K562 (cell line): ENCODE measurements around the gene NPAS3. TPM values are rescaled to one million over a fixed set of nuclear protein-coding genes. Genes with fewer than 3 reads are reported as not detected.

ENCODE experiments used
- ATAC-seq: fragments of 200-7000 bp; cut with Tn5 transposase; 3 replicates; pipeline ENCODE4 v1.9.1; 2020; ENCODE audit warnings: moderate library complexity
- BruUV-seq: library from RNA; stranded (reverse); fragments of 400-500 nt; replicated peaks from 2 replicates; lab custom pipeline; 2021; lab: Mats Ljungman, UMichigan
- CTCF ChIA-PET: fragments of 300-600 bp; formaldehyde crosslinking; extraction: SDS; loops from one replicate; lab custom pipeline; 2021; ENCODE audit warnings: low intra/inter-chr PET ratio; lab: Yijun Ruan, JAX
- POLR2A ChIA-PET: fragments of 300-600, 350-650 bp; sonication (Branson Sonifier 250); formaldehyde crosslinking; extraction: SDS; loops from one replicate; lab custom pipeline; 2021; ENCODE audit warnings: antibody characterized with exemption, inconsistent platforms; lab: Yijun Ruan, JAX
- DNase-seq, 4 experiments: peaks; one replicate each; pipeline versions ENCODE4 v3.0.0 to v3.0.0-alpha.2; 2011 to 2018; ENCODE audit warnings: low spot score in 3 of 4, mixed read lengths in 3 of 4; ENCODE audit errors: extremely low read depth in 1 of 4
- FAIRE-seq: peaks from 2 replicates; lab custom pipeline; 2011; peaks lifted over from hg19 to GRCh38; lab: Jason Lieb, UNC
- H2AFZ ChIP-seq: 2 replicates; pipeline ENCODE4 v1.6.0; 2011; ENCODE audit warnings: low read depth, low read length, control low read depth, inconsistent platforms
- H3K27ac ChIP-seq: fragments of 200-600 bp; 3 replicates; pipeline ENCODE4 v1.8.0; 2011; ENCODE audit warnings: low read depth, mild to moderate bottlenecking, control low read depth, inconsistent platforms, low read length, moderate library complexity, mixed read lengths; ENCODE audit errors: extremely low read depth
- H3K27me3 ChIP-seq, 2 experiments: fragments of 300-600 bp in 1 of 2; 2 replicates in 1 of 2; 3 replicates in 1 of 2; pipeline versions ENCODE4 v1.6.0 to v1.8.0; 2011; ENCODE audit warnings: inconsistent platforms in 2 of 2, low read length in 2 of 2, mild to moderate bottlenecking in 1 of 2, mixed read lengths in 1 of 2, moderate library complexity in 1 of 2; ENCODE audit not compliant: control insufficient read depth in 2 of 2, insufficient read depth in 2 of 2
- H3K36me3 ChIP-seq: fragments of 300-600 bp; 3 replicates; pipeline ENCODE4 v1.8.0; 2011; ENCODE audit warnings: mild to moderate bottlenecking, low read length, inconsistent platforms; ENCODE audit not compliant: control insufficient read depth, insufficient read depth
- H3K4me1 ChIP-seq, 2 experiments: fragments of 200-600 bp in 1 of 2; replicated peaks in 1 of 2; 2 replicates in 1 of 2; 3 replicates in 1 of 2; pipeline versions ENCODE4 v1.5.1 to v1.8.0; 2011; ENCODE audit warnings: inconsistent platforms in 2 of 2, low read length in 2 of 2, mild to moderate bottlenecking in 1 of 2, mixed read lengths in 1 of 2, moderate library complexity in 1 of 2; ENCODE audit not compliant: control insufficient read depth in 2 of 2, insufficient read depth in 2 of 2
- H3K4me2 ChIP-seq: 2 replicates; pipeline ENCODE4 v1.6.1; 2011; ENCODE audit warnings: low read length, control low read depth, inconsistent platforms, mixed read lengths; ENCODE audit not compliant: insufficient read depth
- H3K4me3 ChIP-seq: fragments of 200-600 bp; sonication (generic), shearing (Covaris generic); 2 replicates; pipeline ENCODE4 v1.5.1; 2016; ENCODE audit warnings: control low read depth, inconsistent platforms
- H3K79me2 ChIP-seq: fragments of 200-600 bp; 3 replicates; pipeline ENCODE4 v1.8.0; 2011; ENCODE audit warnings: low read length, inconsistent platforms; ENCODE audit not compliant: control insufficient read depth, insufficient read depth
- H3K9ac ChIP-seq, 2 experiments: 2 replicates each; pipeline versions ENCODE4 v1.6.0 to v1.6.1; 2011; ENCODE audit warnings: low read depth in 2 of 2, low read length in 2 of 2, control low read depth in 1 of 2, inconsistent platforms in 1 of 2, mild to moderate bottlenecking in 1 of 2, mixed read lengths in 1 of 2; ENCODE audit not compliant: insufficient read depth in 1 of 2
- H3K9me1 ChIP-seq: one replicate; pipeline ENCODE4 v1.6.0; 2011; ENCODE audit warnings: inconsistent platforms, mild to moderate bottlenecking, low read length, moderate library complexity; ENCODE audit not compliant: control insufficient read depth, insufficient read depth
- H3K9me3 ChIP-seq: replicated peaks from 2 replicates; pipeline ENCODE4 v1.5.1; 2011; ENCODE audit warnings: low read depth, low read length, inconsistent platforms; ENCODE audit not compliant: control insufficient read depth, insufficient read depth
- H4K20me1 ChIP-seq: replicated peaks from 2 replicates; pipeline ENCODE4 v1.6.1; 2011; ENCODE audit warnings: low read length, inconsistent platforms, mixed read lengths; ENCODE audit not compliant: control insufficient read depth, insufficient read depth
- ARID2 ChIP-seq: fragments of 450-650 bp; IDR thresholded peaks from 2 replicates; pipeline ENCODE4 v1.6.1; 2017; ENCODE audit warnings: antibody characterized with exemption, mild to moderate bottlenecking
- BCOR ChIP-seq: fragments of 450-650 bp; IDR thresholded peaks from 2 replicates; pipeline ENCODE4 v1.6.1; 2016
- CBX3 ChIP-seq, 2 experiments: IDR thresholded peaks; 1 replicate in 1 of 2; 2 replicates in 1 of 2; pipeline ENCODE4 v1.6.1; 2012; ENCODE audit warnings: inconsistent platforms in 2 of 2, low read length in 2 of 2, borderline replicate concordance in 1 of 2, control low read depth in 1 of 2
- CEBPG ChIP-seq, 3 experiments: fragments of 200-800 bp in 1 of 3; sonication (Bioruptor generic) in 1 of 3; sonication (generic) in 1 of 3; formaldehyde crosslinking in 1 of 3; IDR thresholded peaks in 2 of 3; conservative IDR thresholded peaks in 1 of 3; 2 replicates each; pipeline versions ENCODE4 v1.6.1 to v1.8.0; 2016 to 2022; ENCODE audit warnings: missing compliant biosample characterization in 2 of 3, missing genetic modification characterization in 2 of 3, mild to moderate bottlenecking in 1 of 3, missing genetic modification reagents in 1 of 3
- ESRRB ChIP-seq: fragments of 250-450 bp; sonication (Bioruptor Pico); IDR thresholded peaks from 2 replicates; pipeline ENCODE4 v1.5.0; 2020; ENCODE audit warnings: mild to moderate bottlenecking, moderate library complexity, borderline replicate concordance
- KLF10 ChIP-seq: fragments of 250-450 bp; sonication (Bioruptor Pico); IDR thresholded peaks from 2 replicates; pipeline ENCODE4 v1.6.1; 2021; ENCODE audit warnings: matching md5 sums
- NFIC ChIP-seq: fragments of 450-650 bp; IDR thresholded peaks from 2 replicates; pipeline ENCODE4 v1.6.1; 2017; ENCODE audit warnings: mild to moderate bottlenecking, inconsistent platforms
- NUFIP1 ChIP-seq: fragments of 450-650 bp; IDR thresholded peaks from 2 replicates; pipeline ENCODE4 v1.6.1; 2018; ENCODE audit not compliant: partially characterized antibody
- PML ChIP-seq: IDR thresholded peaks from 2 replicates; pipeline ENCODE4 v1.6.1; 2012; ENCODE audit warnings: low read length, inconsistent platforms
- RBBP5 ChIP-seq: fragments of 200-600 bp; sonication (generic); IDR thresholded peaks from 2 replicates; pipeline ENCODE4 v1.6.1; 2012; ENCODE audit warnings: borderline replicate concordance, mild to moderate bottlenecking, low read length, control low read depth, inconsistent platforms; ENCODE audit not compliant: insufficient read depth, poor library complexity, severe bottlenecking
- SFPQ ChIP-seq: fragments of 200-400 bp; formaldehyde crosslinking; IDR thresholded peaks from 2 replicates; pipeline ENCODE4 v1.6.1; 2017; ENCODE audit warnings: mild to moderate bottlenecking, low read depth, low read length, moderate library complexity
- UBTF ChIP-seq, 2 experiments: IDR thresholded peaks; 2 replicates each; pipeline ENCODE4 v1.6.1; 2012; ENCODE audit warnings: improper control_type of control experiment in 2 of 2, low read depth in 2 of 2, low read length in 2 of 2, borderline replicate concordance in 1 of 2
- ZC3H4 ChIP-seq: sonication (generic); formaldehyde crosslinking; IDR thresholded peaks from 2 replicates; pipeline ENCODE4 v1.9.0; 2021; ENCODE audit warnings: missing genetic modification reagents, borderline replicate concordance
- ZNF143 ChIP-seq: sonication (generic); formaldehyde crosslinking; IDR thresholded peaks from 2 replicates; pipeline ENCODE4 v1.9.0; 2022; ENCODE audit warnings: mild to moderate bottlenecking, missing genetic modification reagents
- ZNF583 ChIP-seq: fragments of 250-450 bp; sonication (Bioruptor Pico); IDR thresholded peaks from 2 replicates; pipeline ENCODE4 v1.4.0; 2020
- ZNF766 ChIP-seq: fragments of 200-800 bp; sonication (Bioruptor generic); conservative IDR thresholded peaks from 2 replicates; pipeline ENCODE4 v1.6.1; 2016; ENCODE audit warnings: missing genetic modification characterization, missing compliant biosample characterization
- WGBS: fragments of 100-300 bp; shearing (Covaris generic); methylation state at CpG from one replicate; pipeline ENCODE4 v1.1.6; 2016; ENCODE audit warnings: low coverage, mixed read lengths; ENCODE audit not compliant: insufficient coverage; ENCODE audit errors: missing lambda C conversion rate; 5-methylcytosine and 5-hydroxymethylcytosine counted together
- in situ Hi-C: fragments of 300-500 bp; cut with MboI; formaldehyde crosslinking; loops from 4 replicates; pipeline ENCODE4 v1.15.0; 2018; ENCODE audit warnings: inconsistent platforms, mixed read lengths
- intact Hi-C: fragments of 100-400 bp; cut with micrococcal nuclease; formaldehyde crosslinking; loops from 2 replicates; pipeline ENCODE4 v1.14.2; 2022
- polyA plus RNA-seq, 8 experiments: library from polyadenylated mRNA; depleted of rRNA in 4 of 8; stranded (reverse) in 5 of 8; unstranded in 3 of 8; fragments of >200 nt; fragmentation: Nextera tagmentation in 2 of 8; fragmentation: Illumina TruSeq in 1 of 8; extraction: Ambion mirVana in 2 of 8; extraction: Trizol in 1 of 8; gene quantifications; 2 replicates each; pipeline versions ENCODE4 v1.2.1 to v1.2.3, GENCODE V29; 2011 to 2014; ENCODE audit warnings: inconsistent platforms in 1 of 8, missing spikeins in 1 of 8
- total RNA-seq, 7 experiments: library from RNA; depleted of rRNA in 6 of 7; stranded (reverse); fragments of >200 nt in 6 of 7; fragmentation: Illumina TruSeq in 2 of 7; extraction: Trizol in 2 of 7; gene quantifications; 2 replicates each; pipeline versions ENCODE4 v1.2.1 to v1.2.3, GENCODE V29; 2011 to 2021; ENCODE audit warnings: low replicate concordance in 1 of 7

The NPAS3 gene
- total and polyA plus RNA-seq, 9 of the 15 experiments (the other 6 are each of a cell fraction or from before 2014, with no cell fraction given), result 0.04 TPM; not detected in 8

- TF ChIP-seq NUFIP1 (no peak), BCOR (no peak), NFIC (no peak), ESRRB (no peak), SFPQ (no peak), KLF10 (CRISPR knock-in tag) (no peak), RBBP5 (no peak), PML (no peak)
Measured at GRCh38 chr14:33693237-33693636, 754.6 kb downstream of the NPAS3 start (continued).

- H3K9me1 ChIP-seq, result no peaks in the 10 kb centered on the region
- H3K4me2 ChIP-seq, result no peak overlapping the region
- H3K36me3 ChIP-seq, result no peaks in the 10 kb centered on the region
- no peak overlapping the region for H3K9ac ChIP-seq
- no peak overlapping the region for H2AFZ ChIP-seq
- no peak overlapping the region for H3K27ac ChIP-seq
- 1% methylated on average over 9 of the region's 9 CpGs for WGBS
- H3K9me3 ChIP-seq, result no peaks in the 10 kb centered on the region
- no peak for FAIRE-seq
- H4K20me1 ChIP-seq, result no peaks in the 10 kb centered on the region
- no peak for TF ChIP-seq ZC3H4
- TF ChIP-seq CBX3 (IDR thresholded peaks at IDR 0.05; ENCODE audit: borderline replicate concordance in 1 of 2, low read length in 2 of 2), result no peak
- no peak for TF ChIP-seq UBTF (IDR thresholded peaks at IDR 0.05; ENCODE audit: borderline replicate concordance in 1 of 2, low read depth in 2 of 2, low read length in 2 of 2)
- no peak for TF ChIP-seq CEBPG (CRISPR knock-in tag; IDR thresholded peaks at IDR 0.05)
- no peak for TF ChIP-seq CEBPG (tag; conservative IDR thresholded peaks at IDR 0.05 in 1 of 2, IDR thresholded peaks at IDR 0.05 in 1 of 2)
- no peak for TF ChIP-seq ARID2
- TF ChIP-seq ZNF583, result no peak
- no peak for TF ChIP-seq ZNF766 (CRISPR knock-in tag)
- no peak for TF ChIP-seq ZNF143 (CRISPR knock-in tag)
- H3K4me3 ChIP-seq, result no peak overlapping the region
- CTCF ChIA-PET, result no interaction called here
- no peak for ATAC-seq
- POLR2A ChIA-PET, result no interaction called here
- no peak for DNase-seq
- H3K27me3 ChIP-seq, result no peaks in the 10 kb centered on the region; a peak in 1 of 5 replicates
- in situ Hi-C loops (no loop called here), intact Hi-C loops (no loop called here)
- no peaks in the 10 kb centered on the region for H3K4me1 ChIP-seq
- H3K79me2 ChIP-seq, result no peaks in the 10 kb centered on the region
- BruUV-seq, result no TSS peak
Measured at GRCh38 chr14:33696165-33696564, 757.5 kb downstream of the NPAS3 start.
